Muscle layer of colon (tissue), 2 donors: Measurements from ENCODE around the gene SLC16A5.

Experiments
- H3K27ac ChIP-seq: one replicate; pipeline ENCODE4 v1.7.0; 2013; ENCODE audit warnings: low read depth, mild to moderate bottlenecking, low read length, moderate library complexity
- H3K27me3 ChIP-seq, 2 donors: one replicate each; pipeline ENCODE4 v1.7.0; 2013; ENCODE audit warnings: low read length in 2 of 2, mild to moderate bottlenecking in 2 of 2; ENCODE audit not compliant: insufficient read depth in 2 of 2, control insufficient read depth in 1 of 2
- H3K36me3 ChIP-seq: one replicate; pipeline ENCODE4 v1.7.0; 2013; ENCODE audit warnings: mild to moderate bottlenecking, low read length; ENCODE audit not compliant: insufficient read depth
- H3K4me1 ChIP-seq: one replicate; pipeline ENCODE4 v1.7.0; 2013; ENCODE audit warnings: mild to moderate bottlenecking, low read length; ENCODE audit not compliant: insufficient read depth
- H3K4me3 ChIP-seq, 2 donors: one replicate each; pipeline ENCODE4 v1.7.0; 2013; ENCODE audit warnings: low read length in 2 of 2, low read depth in 1 of 2, mild to moderate bottlenecking in 1 of 2, moderate library complexity in 1 of 2
- H3K9ac ChIP-seq: one replicate; pipeline ENCODE4 v1.7.0; 2013; ENCODE audit warnings: low read length
- H3K9me3 ChIP-seq: one replicate; pipeline ENCODE4 v1.7.0; 2013; ENCODE audit warnings: mild to moderate bottlenecking, low read length
- donor health status: abdominal sarcoma.
- donor health status: Adenocarcinoma of cecum.

SLC16A5 gene

DNA sequence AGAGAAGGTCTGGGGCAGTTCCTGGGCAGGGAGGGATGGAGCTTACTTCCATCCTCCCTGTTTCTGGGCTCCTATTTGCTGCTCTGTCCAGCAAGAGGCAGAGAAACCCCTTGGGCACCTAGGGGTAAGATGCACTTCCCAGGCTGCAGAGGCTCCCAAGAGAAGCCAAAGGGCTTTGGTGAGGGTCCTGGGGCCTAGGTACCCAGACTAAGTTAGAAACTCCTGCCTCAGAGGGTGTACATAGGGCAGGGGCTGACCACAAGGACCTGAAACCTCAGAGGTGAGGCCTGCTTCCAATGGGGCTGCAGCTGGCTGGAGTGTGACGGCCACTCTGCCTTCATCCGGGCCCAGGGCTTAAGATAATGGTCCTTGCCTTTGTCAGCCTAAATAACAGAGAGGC, 20.4 kb downstream of the SLC16A5 start:
- H3K9me3 ChIP-seq: no peaks in the 10 kb centered on the region
- H3K9ac ChIP-seq: no peak overlapping the region
- no peak overlapping the region for H3K27ac ChIP-seq
- H3K4me3 ChIP-seq: no peak overlapping the region
- no peaks in the 10 kb centered on the region for H3K27me3 ChIP-seq
- H3K4me1 ChIP-seq: peaks cover 7% of the 10 kb centered on the region
- H3K36me3 ChIP-seq: no peaks in the 10 kb centered on the region

DNA sequence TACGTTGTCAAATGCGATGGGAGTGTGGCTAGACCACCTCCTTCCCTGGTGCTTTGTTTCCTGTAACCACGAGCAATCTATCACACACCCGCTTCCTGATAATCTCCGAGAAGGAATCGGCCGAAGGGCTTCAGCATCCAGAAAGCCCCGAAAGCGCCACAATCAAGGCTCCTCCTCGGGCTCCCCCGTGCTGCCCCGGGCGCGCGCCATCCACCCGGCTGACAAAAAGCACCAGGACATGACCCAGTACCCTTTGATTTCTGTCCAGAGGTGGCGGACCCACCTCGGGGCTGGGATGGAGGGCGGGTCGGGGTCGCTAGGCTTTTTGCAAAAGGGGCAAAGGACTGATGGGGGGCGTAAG, 21.3 kb downstream of the SLC16A5 start:
- Histone ChIP-seq H3K27me3 (no peaks in the 10 kb centered on the region), H3K36me3 (no peaks in the 10 kb centered on the region), H3K9me3 (no peaks in the 10 kb centered on the region), H3K4me1 (peaks cover 7% of the 10 kb centered on the region), H3K27ac (peak overlapping the region; percentile 25), H3K4me3 (peak overlapping the region; percentile 72 to 76), H3K9ac (peak overlapping the region; percentile 53)

DNA sequence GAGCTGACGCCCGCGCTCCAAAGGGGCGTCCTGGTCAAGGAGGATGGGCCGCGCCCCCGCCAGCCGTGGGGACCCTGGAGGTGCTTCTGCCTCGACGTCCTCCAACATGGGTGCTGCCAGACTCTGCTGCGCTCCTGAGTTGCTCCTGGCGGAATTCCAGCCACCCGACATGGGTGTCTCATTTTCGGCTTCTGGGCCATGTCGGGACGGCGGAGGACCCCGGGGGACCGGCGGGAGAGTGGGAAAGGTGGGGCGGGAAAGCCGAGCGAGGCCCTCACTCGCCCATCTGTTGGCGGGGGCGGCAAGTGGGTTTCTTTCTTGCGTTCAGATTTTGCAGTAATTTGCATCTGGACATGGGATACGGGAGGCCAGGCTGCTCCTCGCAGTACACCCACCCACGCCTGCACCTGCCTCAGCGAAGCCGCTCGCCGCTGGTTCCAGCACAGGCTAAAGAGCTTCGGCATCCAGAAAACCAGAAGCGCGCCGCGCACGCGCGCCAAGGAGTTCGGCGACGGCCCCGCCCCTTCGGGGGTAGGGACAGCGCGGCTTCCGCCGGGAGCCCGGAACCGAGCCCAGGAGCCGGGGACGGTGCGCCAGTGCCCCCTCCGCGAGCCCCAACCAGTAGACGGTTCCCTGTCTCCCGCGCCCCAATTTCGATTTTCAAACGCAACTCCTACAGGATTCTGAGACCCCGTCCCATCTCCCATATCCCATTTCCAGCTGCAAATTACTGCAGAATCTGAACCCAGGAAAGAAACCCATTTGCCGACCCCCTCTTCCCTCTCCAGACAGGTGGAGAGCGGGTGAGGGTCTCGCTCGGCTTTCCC, 21.9 kb downstream of the SLC16A5 start, which contains the start of gene ARMC7:
ARMC7 (plus strand) TSS at position 563 of the 827 bp plus-strand sequence. CDS start 320 bp downstream, outside the sequence.
- Histone ChIP-seq H3K27me3 (no peaks in the 10 kb centered on the region), H3K4me1 (peaks cover 11% of the 10 kb centered on the region), H3K4me3 (peak within 1 kb of the TSS; percentile 72 to 76), H3K27ac (peak within 1 kb of the TSS; percentile 41), H3K9ac (peak within 1 kb of the TSS; percentile 53), H3K9me3 (no peaks in the 10 kb centered on the region), H3K36me3 (no peaks in the 10 kb centered on the region)

DNA sequence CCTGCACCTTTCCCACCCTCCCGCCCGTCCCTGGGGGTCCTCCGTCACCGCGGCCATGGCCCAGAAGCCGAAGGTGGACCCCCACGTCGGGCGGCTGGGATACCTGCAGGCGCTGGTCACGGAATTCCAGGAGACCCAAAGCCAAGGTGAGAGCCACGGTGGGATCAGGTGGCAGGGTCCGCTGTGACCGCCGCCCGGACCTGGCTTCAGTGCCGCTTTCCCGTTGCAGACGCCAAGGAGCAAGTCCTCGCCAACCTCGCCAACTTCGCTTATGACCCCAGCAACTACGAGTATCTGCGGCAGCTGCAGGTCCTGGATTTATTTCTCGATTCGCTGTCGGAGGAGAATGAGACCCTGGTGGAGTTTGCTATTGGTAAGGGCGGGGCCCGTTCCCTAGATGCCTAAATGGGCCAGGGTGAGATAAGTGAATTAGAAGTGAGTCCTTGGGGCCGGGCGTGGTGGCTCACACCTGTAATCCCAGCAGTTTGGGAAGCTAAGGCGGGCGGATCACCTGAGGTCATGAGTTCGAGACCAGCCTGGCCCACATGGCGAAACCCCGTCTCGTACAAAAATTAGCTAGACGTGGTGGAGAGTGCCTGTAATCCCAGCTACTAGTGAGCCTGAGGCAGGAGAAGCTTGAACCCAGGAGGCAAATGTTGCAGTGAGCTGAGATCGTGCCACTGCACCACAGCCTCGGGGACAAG, 22.6 kb downstream of the SLC16A5 start:
- H3K9ac ChIP-seq: no peak overlapping the region
- peak overlapping the region; percentile 72 to 76 for H3K4me3 ChIP-seq
- peaks cover 16% of the 10 kb centered on the region for H3K4me1 ChIP-seq
- H3K27ac ChIP-seq: no peak overlapping the region
- H3K9me3 ChIP-seq: no peaks in the 10 kb centered on the region
- no peaks in the 10 kb centered on the region for H3K36me3 ChIP-seq
- no peaks in the 10 kb centered on the region for H3K27me3 ChIP-seq

DNA sequence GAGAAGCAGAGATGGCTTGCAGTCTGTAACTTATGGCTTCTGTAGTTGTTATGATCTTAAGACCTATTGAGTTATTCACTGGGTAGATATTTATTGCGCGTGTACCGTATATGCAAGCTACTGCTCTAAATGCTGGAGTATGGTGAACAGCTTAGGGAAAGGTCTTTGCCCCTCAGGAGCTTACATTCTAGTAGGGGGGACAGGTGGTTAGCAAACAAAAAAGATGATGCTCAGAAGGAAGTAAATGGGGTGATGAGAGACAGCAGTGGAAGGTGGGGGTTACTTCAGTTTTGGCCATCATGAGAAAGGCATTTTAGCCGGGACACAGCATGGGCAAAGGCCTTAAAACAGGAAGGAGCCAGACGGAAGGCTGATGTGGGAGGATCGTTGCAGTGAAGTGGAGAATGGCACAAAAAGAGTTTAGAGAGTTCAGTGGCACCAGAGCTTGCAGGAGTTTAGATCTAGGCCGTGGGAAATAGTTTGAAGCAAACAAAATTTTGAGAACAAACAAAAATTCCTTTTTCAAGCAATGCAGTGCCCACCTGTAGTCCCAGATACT, 24.1 kb downstream of the SLC16A5 start:
- peaks cover 16% of the 10 kb centered on the region for H3K4me1 ChIP-seq
- H3K36me3 ChIP-seq: no peaks in the 10 kb centered on the region
- no peak overlapping the region for H3K9ac ChIP-seq
- H3K27ac ChIP-seq: no peak overlapping the region
- no peaks in the 10 kb centered on the region for H3K27me3 ChIP-seq
- no peak overlapping the region for H3K4me3 ChIP-seq
- H3K9me3 ChIP-seq: no peaks in the 10 kb centered on the region

DNA sequence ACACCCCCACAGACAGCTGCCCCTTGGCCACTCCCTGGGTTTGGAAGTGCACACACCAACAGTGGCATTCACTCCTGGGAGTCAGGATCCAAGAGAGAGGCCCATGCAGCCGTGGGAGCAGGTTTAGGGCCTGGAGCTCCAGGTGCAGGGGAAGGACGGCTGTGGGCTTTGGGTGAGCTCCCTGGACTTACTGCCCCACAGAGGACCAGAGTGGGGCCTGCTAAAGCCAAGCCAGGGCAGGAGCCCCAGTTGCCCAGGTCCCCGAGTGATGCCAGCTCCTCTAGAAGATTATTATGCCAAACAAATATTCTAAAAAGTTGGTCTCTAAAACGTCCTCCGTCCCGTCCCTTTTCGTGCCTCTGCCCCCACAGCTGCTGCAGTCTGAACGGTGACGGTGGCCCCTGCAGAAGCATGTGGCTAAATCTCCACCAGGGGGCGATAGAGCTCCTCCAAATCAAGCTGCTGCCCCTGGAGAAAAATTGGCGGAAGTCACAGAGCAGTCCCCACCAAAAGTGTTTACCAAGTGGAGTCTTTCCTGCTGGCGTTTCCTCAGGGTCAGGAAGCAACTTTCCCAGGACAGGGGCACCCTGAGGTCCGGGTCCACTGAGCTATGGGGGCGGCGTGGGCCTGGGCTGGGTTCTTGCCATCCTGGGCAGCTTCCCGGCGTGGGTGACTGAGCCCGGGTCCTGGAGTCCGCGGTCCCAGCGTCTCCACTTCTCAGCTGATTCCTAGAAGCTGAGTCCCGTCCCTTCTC, 26.2 kb downstream of the SLC16A5 start:
- Histone ChIP-seq H3K27ac (peak overlapping the region; percentile 81), H3K36me3 (no peaks in the 10 kb centered on the region), H3K9ac (peak overlapping the region; percentile 40), H3K4me3 (peak overlapping the region; percentile 42 to 71), H3K4me1 (peaks cover 14% of the 10 kb centered on the region), H3K27me3 (no peaks in the 10 kb centered on the region), H3K9me3 (no peaks in the 10 kb centered on the region)

DNA sequence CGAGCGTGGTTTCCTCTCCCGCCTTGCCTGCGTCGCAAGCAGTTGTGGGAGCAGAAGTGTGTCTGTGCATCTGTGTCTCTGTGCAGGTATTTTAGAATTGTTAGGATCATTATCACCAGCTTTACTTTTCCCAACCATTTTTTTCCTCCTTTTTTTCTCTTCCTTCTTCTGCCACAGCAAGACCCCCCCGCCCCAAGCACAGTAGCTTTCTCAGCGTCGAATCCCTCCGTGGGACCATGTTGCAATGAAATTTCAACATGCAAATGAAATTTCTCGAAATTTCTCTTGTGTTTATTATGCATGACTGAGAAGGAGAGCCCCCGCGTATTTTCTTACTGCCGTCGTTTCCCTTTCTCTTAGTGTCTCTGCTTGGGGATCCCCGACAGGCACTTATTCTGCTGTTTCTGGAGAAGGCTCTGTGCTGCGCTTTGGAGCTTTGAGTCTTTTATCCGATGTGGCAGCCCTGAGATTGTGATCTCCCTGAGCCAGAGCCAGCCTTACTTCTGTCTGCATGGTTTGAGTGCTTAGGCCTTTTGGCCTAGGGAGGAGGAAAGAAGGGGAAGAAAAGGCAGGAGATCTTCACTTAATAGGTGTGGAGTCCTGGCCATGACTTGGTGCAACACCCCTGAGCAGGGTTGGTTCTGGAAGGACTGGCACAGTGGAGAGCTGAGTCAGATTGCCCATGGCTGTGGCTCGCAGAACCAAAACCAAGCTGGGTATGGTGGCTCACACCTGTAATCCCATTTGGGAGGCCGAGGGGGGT, 27.0 kb downstream of the SLC16A5 start:
- Histone ChIP-seq H3K27me3 (no peaks in the 10 kb centered on the region), H3K9ac (peak overlapping the region; percentile 40), H3K9me3 (no peaks in the 10 kb centered on the region), H3K4me1 (peaks cover 9% of the 10 kb centered on the region), H3K27ac (peak overlapping the region; percentile 81), H3K4me3 (peak overlapping the region; percentile 42 to 71), H3K36me3 (no peaks in the 10 kb centered on the region)

DNA sequence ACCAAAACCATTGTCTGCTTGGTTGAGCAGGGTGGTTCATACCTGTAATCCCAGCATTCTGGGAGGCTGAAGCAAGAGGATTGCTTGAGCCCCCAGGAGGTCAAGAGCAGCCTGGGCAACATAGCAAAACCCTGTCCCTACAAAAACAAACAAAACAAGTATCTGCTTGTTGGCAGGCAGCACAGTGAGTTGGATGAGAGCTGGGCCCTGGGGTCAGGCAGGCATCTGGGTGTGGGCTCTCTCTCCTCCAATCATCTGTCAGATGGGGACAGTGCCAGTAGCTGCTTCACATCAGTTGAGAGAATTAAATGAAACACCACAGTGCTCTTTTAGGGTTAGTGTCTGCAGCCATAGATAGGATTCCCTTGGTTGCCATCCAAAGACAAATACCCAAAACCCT, 27.8 kb downstream of the SLC16A5 start:
- H3K4me1 ChIP-seq: peaks cover 9% of the 10 kb centered on the region

DNA sequence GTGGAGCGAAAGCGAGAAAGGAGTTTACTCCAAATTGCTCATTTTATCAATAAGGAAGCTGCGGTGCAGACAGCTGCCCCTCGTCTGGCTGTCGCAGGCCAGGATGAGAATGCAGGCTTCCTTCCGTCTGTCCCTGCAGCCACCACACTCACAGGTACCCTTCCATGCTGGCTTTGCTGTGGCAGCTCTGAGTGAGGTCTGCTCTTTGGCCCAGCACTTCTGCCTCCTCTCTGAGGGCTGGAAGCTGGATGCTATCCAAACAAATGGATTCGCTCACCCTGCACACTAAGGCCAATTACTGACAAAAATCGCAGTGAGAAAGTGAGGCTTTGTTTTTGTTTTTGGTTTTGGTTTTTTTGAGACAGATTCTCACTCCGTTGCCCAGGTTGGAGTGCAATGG, 29.0 kb downstream of the SLC16A5 start:
- no peak overlapping the region for H3K9ac ChIP-seq
- no peak overlapping the region for H3K27ac ChIP-seq
- H3K36me3 ChIP-seq: no peaks in the 10 kb centered on the region
- H3K9me3 ChIP-seq: no peaks in the 10 kb centered on the region
- no peak overlapping the region for H3K4me3 ChIP-seq
- peaks cover 9% of the 10 kb centered on the region for H3K4me1 ChIP-seq
- no peaks in the 10 kb centered on the region for H3K27me3 ChIP-seq

More for the DNA sequence above, 27.8 kb downstream of the SLC16A5 start:
- Histone ChIP-seq H3K9me3 (no peaks in the 10 kb centered on the region), H3K9ac (no peak overlapping the region), H3K36me3 (no peaks in the 10 kb centered on the region), H3K27me3 (no peaks in the 10 kb centered on the region), H3K4me3 (no peak overlapping the region), H3K27ac (no peak overlapping the region)

DNA sequence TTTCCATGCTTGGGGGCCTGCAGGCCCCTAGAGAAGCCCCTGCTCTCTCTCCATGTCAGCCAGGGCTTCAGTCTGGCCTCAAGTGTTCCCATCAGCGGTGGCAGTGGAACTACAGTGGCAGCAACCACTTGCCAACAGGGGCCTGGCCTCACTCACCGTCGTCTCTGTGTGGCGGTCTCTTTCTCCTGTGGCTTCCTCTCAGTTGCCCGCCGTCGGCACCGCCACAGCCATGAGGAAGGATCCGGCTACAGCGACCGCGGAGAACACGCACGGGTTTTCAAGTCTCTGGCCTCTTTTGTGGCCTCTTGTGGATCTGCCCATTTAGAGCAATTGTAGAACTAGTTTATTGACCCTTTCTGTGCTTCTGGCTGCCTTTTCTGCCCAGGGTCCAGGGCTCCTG, 30.6 kb downstream of the SLC16A5 start:
- no peaks in the 10 kb centered on the region for H3K36me3 ChIP-seq
- peaks cover 9% of the 10 kb centered on the region for H3K4me1 ChIP-seq
- H3K9ac ChIP-seq: no peak overlapping the region
- no peak overlapping the region for H3K27ac ChIP-seq
- no peaks in the 10 kb centered on the region for H3K9me3 ChIP-seq
- no peak overlapping the region for H3K4me3 ChIP-seq
- no peaks in the 10 kb centered on the region for H3K27me3 ChIP-seq
